HG02678 (cell line): ENCODE measurements around the gene SORL1-AS1.

Experiments used
- ATAC-seq: cut with Tn5 transposase; IDR thresholded peaks from one replicate; pipeline ENCODE4 v1.9.1; 2021; ENCODE audit warnings: mild to moderate bottlenecking, moderate library complexity; ENCODE audit not compliant: unreplicated experiment

Gene SORL1-AS1

GRCh38 chr11:121476379-121477032 is 23.7 kb upstream of the SORL1-AS1 start:
- no peak for ATAC-seq

GRCh38 chr11:121474680-121475079 is 21.9 kb upstream of the SORL1-AS1 start:
- no peak for ATAC-seq

- no peak for ATAC-seq
Measured at GRCh38 chr11:121473064-121473777, 20.5 kb upstream of the SORL1-AS1 start.

- ATAC-seq, result no peak
Measured at GRCh38 chr11:121472312-121472711, 19.5 kb upstream of the SORL1-AS1 start.

GRCh38 chr11:121471167-121471566 is 18.4 kb upstream of the SORL1-AS1 start:
- no peak for ATAC-seq

GRCh38 chr11:121469910-121470309 is 17.1 kb upstream of the SORL1-AS1 start:
- no peak for ATAC-seq

- peak; percentile 66 for ATAC-seq
Measured at GRCh38 chr11:121467965-121468364, 15.2 kb upstream of the SORL1-AS1 start.

- ATAC-seq, result no peak
Measured at GRCh38 chr11:121467471-121467870, 14.7 kb upstream of the SORL1-AS1 start.

GRCh38 chr11:121466063-121466794 is 13.5 kb upstream of the SORL1-AS1 start:
- ATAC-seq, result no peak

GRCh38 chr11:121465709-121466062 is 12.9 kb upstream of the SORL1-AS1 start:
- no peak for ATAC-seq

- ATAC-seq, result peak; percentile 42
Measured at GRCh38 chr11:121464352-121464946, 11.7 kb upstream of the SORL1-AS1 start.

- ATAC-seq, result no peak
Measured at GRCh38 chr11:121463689-121464335, 11.0 kb upstream of the SORL1-AS1 start.

GRCh38 chr11:121461843-121462242 is 9.1 kb upstream of the SORL1-AS1 start:
- no peak for ATAC-seq

GRCh38 chr11:121460941-121461514 is 8.3 kb upstream of the SORL1-AS1 start:
- no peak for ATAC-seq

- ATAC-seq, result no peak
Measured at GRCh38 chr11:121459413-121460017, 6.7 kb upstream of the SORL1-AS1 start.

- ATAC-seq, result no peak
Measured at GRCh38 chr11:121458551-121458950, 5.8 kb upstream of the SORL1-AS1 start.

GRCh38 chr11:121456816-121457431 is 4.2 kb upstream of the SORL1-AS1 start:
- no peak for ATAC-seq

GRCh38 chr11:121456151-121456550 is 3.4 kb upstream of the SORL1-AS1 start:
- no peak for ATAC-seq

GRCh38 chr11:121455115-121455514 is 2.3 kb upstream of the SORL1-AS1 start:
- no peak for ATAC-seq
